ENCODE results near the gene SARDH.
A peak's percentile ranks its signal among the peaks of the same experiment; 100 is the strongest.

Gene SARDH

DNA sequence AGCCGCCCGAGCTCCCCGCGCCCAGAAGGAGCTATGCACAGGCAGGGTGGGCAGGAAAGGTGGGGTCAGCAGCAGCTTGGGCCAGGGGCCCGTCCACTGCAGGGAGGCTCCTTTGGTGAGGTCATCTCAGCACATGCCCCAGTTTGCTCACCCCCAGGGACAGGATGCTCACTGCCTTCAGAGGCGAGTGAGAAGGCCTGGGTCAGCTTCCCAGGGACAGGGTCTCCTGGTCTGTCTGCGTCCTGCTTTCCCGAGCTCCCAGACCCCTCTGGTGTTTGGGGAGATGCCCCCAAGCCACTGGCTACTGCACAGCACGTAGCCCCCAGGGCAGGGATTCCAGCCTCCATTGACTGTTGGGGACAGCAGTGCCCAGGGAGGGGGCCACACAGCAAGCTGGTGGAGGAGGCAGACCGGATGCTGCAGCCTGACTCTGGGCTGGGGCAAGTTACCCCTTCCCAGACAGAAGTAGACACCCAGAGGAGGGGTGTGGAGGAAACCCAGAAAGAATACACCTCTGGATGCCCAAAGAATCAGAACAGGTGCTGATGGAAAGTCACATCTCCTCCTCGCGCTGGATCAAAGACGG, 581 bp upstream of the SARDH start:
- peak overlapping the region; percentile 72 for H3K27ac ChIP-seq
- no peak for DNase-seq
- H3K9me3 ChIP-seq (ENCODE audit: severe bottlenecking) = no peaks in the 10 kb centered on the region
- TF ChIP-seq, protein P1, sequence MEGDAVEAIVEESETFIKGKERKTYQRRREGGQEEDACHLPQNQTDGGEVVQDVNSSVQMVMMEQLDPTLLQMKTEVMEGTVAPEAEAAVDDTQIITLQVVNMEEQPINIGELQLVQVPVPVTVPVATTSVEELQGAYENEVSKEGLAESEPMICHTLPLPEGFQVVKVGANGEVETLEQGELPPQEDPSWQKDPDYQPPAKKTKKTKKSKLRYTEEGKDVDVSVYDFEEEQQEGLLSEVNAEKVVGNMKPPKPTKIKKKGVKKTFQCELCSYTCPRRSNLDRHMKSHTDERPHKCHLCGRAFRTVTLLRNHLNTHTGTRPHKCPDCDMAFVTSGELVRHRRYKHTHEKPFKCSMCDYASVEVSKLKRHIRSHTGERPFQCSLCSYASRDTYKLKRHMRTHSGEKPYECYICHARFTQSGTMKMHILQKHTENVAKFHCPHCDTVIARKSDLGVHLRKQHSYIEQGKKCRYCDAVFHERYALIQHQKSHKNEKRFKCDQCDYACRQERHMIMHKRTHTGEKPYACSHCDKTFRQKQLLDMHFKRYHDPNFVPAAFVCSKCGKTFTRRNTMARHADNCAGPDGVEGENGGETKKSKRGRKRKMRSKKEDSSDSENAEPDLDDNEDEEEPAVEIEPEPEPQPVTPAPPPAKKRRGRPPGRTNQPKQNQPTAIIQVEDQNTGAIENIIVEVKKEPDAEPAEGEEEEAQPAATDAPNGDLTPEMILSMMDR (IDR thresholded peaks at IDR 0.05; ENCODE audit: low read depth, low read length) = no peak
- H3K36me3 ChIP-seq = no peaks in the 10 kb centered on the region
- peak overlapping the region; percentile 35; the same call in 1 of the 2 replicates for H3K4me3 ChIP-seq (ENCODE audit: low read depth, low read length)
- H3K27me3 ChIP-seq (ENCODE audit: insufficient read depth, low read depth, severe bottlenecking) = no peaks in the 10 kb centered on the region

DNA sequence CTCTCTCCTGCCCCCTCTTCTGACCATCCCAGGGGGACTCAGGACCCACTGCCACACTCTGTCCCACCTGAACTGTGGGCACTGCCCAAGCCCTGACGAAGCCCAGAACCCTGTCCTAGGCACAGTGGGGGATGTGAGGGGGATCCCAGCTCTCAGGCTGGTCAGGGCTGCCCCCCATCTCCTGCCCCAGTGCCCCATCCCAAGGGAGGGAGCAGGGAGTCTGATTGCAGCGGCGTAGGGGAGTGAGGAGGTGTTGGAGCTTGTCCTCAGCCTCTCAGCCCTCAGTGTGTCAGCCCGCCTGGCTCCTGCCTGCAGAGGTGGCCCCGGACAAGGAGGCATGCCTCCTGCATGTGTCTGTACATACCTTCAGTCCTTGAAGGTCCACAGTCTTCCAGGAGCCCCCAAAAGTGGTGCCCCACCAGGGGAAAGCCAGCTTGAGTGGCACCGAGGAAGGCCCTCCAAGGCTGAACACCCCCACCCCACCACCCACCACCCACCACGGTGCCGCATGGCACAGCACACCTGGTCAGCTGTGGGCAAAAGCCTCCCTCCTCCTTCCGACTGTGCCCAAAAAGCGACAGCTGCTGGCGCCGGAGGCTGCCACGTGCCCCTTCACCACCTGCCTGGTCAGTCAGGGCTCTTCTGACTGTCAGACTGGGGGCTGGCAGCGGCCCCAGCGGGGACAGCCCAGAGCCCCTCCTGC, 930 bp downstream of the SARDH start:
- Histone ChIP-seq H3K27me3 (ENCODE audit: insufficient read depth, low read depth, severe bottlenecking) (no peaks in the 10 kb centered on the region), H3K36me3 (no peaks in the 10 kb centered on the region), H3K27ac (peak overlapping the region; percentile 72), H3K4me3 (ENCODE audit: low read depth, low read length) (peak overlapping the region; percentile 35), H3K9me3 (ENCODE audit: severe bottlenecking) (no peaks in the 10 kb centered on the region)
- TF ChIP-seq, protein P1 (IDR thresholded peaks at IDR 0.05; ENCODE audit: low read depth, low read length) = no peak
- DNase-seq = no peak

DNA sequence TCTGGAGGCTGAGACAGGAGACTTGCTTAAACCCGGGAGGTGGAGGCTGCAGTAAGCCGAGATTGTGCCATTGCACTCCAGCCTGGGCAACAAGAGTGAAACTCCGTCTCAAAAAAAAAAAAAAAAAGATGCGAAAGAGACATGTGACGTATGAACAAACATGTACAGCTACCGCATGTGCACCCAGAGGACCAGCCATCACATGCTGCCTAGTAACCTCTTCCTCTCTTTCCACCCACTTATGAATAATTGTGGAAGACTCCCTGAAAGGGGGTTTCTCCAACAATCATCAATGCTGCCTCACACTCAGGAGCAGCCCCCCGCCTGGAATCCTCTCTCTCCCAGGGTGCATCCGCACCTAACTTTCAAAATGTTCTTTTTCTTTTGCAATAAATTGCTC, 2.2 kb downstream of the SARDH start:
- no peak for DNase-seq
- H3K36me3 ChIP-seq = no peaks in the 10 kb centered on the region
- H3K27me3 ChIP-seq (ENCODE audit: insufficient read depth, low read depth, severe bottlenecking) = no peaks in the 10 kb centered on the region
- no peak overlapping the region for H3K27ac ChIP-seq
- TF ChIP-seq, protein P1 (IDR thresholded peaks at IDR 0.05; ENCODE audit: low read depth, low read length) = no peak
- no peak overlapping the region for H3K4me3 ChIP-seq (ENCODE audit: low read depth, low read length)
- no peaks in the 10 kb centered on the region for H3K9me3 ChIP-seq (ENCODE audit: severe bottlenecking)

DNA sequence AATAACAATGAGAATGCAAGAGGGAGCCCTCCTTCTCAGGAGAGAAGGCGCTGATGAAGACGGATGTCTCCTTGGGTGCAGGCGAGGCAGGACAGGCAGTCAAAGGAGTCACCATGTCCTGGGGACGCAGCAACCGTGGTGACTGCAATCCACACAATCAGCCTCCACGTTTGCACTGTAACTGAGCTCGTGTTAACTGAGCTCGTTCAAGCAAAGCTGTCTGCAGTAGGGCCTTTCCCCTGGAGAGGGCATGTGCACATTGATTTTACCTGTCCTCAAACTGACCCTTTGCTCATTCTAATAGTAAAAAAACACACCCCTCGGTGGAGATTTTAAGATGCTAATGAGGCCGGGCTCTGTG, 2.8 kb downstream of the SARDH start:
- no peak overlapping the region for H3K27ac ChIP-seq
- DNase-seq = no peak
- TF ChIP-seq, protein P1 (IDR thresholded peaks at IDR 0.05; ENCODE audit: low read depth, low read length) = no peak

DNA sequence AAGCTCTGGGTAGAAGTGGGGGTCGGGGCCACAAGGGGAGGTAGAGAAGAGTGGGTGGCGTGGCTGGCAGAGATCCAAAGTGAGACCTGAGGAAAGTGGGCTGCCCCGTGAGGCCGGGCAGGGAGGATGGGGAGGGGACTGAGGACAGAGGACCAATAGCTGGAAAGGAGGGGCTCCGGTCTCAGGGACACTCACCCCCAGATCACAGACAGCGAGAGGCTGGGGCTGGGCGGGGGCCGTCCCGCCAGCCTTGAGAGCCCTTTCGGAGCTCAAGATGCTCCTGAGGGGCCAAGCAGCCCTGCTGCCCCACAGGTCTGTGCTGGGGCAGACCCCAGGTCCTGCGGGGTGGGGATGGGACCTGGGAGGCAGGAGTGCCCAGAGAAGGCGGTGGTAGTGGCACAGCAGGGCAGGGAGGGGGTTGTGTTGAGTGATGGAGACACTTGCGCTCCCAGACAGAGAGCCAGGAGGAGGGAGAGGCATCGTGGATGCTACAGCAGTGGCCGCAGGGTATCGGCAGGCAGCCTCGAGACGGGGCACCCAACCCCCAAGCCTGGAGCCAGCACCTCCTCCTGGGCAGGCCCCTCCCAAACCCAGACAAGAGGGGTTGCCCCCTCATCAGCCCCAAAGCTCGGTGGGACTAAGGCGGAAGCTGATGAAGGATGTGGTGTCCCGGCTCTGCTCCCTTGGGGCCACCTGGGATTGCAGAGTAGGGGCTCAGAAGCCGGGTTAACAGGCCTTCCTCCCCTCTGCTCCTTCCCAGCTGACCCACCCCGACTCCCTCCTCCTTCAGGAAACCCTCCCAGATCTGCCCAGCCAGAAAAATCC, 3.4 kb downstream of the SARDH start:
- DNase-seq = no peak
- TF ChIP-seq, protein P1 (IDR thresholded peaks at IDR 0.05; ENCODE audit: low read depth, low read length) = no peak
- no peak overlapping the region for H3K4me3 ChIP-seq (ENCODE audit: low read depth, low read length)
- H3K27me3 ChIP-seq (ENCODE audit: insufficient read depth, low read depth, severe bottlenecking) = no peaks in the 10 kb centered on the region
- H3K9me3 ChIP-seq (ENCODE audit: severe bottlenecking) = no peaks in the 10 kb centered on the region
- no peak overlapping the region for H3K27ac ChIP-seq
- H3K36me3 ChIP-seq = no peaks in the 10 kb centered on the region

More for the DNA sequence above, 2.8 kb downstream of the SARDH start:
- Histone ChIP-seq H3K36me3 (no peaks in the 10 kb centered on the region), H3K9me3 (ENCODE audit: severe bottlenecking) (no peaks in the 10 kb centered on the region), H3K27me3 (ENCODE audit: insufficient read depth, low read depth, severe bottlenecking) (no peaks in the 10 kb centered on the region), H3K4me3 (ENCODE audit: low read depth, low read length) (no peak overlapping the region)

Measured in WERI-Rb-1 (cell line).